ENCODE measurements around the gene CFAP73.

Gene CFAP73

GRCh38 chr12:113161415-113162016, 12.0 kb downstream of the CFAP73 start:
- no peak overlapping the region for H3K27ac ChIP-seq

DNA sequence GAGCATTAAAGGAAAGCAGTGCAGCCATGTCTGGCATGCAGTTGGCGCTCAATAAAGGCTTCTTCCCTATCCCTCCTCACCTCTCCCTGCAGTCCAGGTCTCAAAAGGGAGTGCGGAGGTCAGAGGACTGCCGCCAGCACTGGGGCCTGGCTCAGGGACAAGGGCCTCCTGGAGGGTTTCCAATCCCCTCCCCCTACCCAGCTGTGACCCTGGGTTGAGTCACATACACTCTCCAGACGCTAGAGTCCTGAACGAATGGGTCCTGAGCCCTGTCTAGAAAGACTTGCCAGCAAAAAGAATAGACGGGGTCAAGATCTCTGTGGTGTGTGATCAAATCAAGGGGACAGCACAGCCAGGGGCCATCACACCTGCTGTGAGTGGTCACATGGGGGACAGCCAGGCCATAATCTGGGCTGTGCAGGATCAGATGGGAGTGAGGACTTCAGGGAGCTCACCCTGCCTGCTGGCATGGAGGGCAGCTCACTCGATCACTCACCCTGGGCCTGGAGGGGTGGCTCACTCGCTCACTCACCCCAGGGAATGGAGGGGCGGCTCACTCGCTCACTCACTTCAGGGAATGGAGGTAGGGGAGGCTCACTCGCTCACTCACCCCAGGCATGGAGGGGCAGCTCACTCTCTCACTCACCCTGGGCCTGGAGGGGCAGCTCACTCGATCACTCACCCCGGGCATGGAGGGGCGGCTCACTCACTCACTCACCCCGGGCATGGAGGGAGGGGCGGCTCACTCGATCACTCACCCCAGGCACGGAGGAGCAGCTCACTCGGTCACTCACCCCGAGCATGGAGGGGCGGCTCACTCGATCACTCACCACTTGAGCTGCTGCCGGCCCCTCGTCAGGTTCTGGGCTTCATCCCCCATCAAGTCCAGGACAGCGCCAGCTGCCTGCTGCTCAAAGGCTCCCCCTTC, 12.8 kb downstream of the CFAP73 start:
- H2AFZ ChIP-seq = no peak overlapping the region
- no peak overlapping the region for H3K4me2 ChIP-seq (ENCODE audit: low read length)
- H3K4me3 ChIP-seq (ENCODE audit: low read depth, low read length) = no peak overlapping the region
- H3K9ac ChIP-seq = no peak overlapping the region
- no peaks in the 10 kb centered on the region for H3K27me3 ChIP-seq (ENCODE audit: control insufficient read depth, insufficient read depth, low read length)
- no peaks in the 10 kb centered on the region for H3K36me3 ChIP-seq (ENCODE audit: control insufficient read depth, insufficient read depth, low read length)
- no peak overlapping the region for H3K27ac ChIP-seq
- no peak for TF ChIP-seq CTCF (IDR thresholded peaks at IDR 0.05)
- H3K79me2 ChIP-seq = no peaks in the 10 kb centered on the region
- peaks cover under 1% of the 10 kb centered on the region for H3K4me1 ChIP-seq
- H3K9me3 ChIP-seq (ENCODE audit: control insufficient read depth, low read length) = no peaks in the 10 kb centered on the region

More at GRCh38 chr12:113161415-113162016, 12.0 kb downstream of the CFAP73 start:
- Histone ChIP-seq H3K36me3 (ENCODE audit: control insufficient read depth, insufficient read depth, low read length) (no peaks in the 10 kb centered on the region), H2AFZ (no peak overlapping the region), H3K9ac (no peak overlapping the region), H3K4me2 (ENCODE audit: low read length) (no peak overlapping the region), H3K27me3 (ENCODE audit: control insufficient read depth, insufficient read depth, low read length) (no peaks in the 10 kb centered on the region), H3K9me3 (ENCODE audit: control insufficient read depth, low read length) (no peaks in the 10 kb centered on the region), H3K79me2 (no peaks in the 10 kb centered on the region), H3K4me3 (ENCODE audit: low read depth, low read length) (no peak overlapping the region), H3K4me1 (no peaks in the 10 kb centered on the region)
- no peak for TF ChIP-seq CTCF (IDR thresholded peaks at IDR 0.05)

GRCh38 chr12:113163030-113163360, 13.5 kb downstream of the CFAP73 start:
- Histone ChIP-seq H3K4me1 (peaks cover 7% of the 10 kb centered on the region), H2AFZ (no peak overlapping the region), H3K79me2 (no peaks in the 10 kb centered on the region), H3K36me3 (ENCODE audit: control insufficient read depth, insufficient read depth, low read length) (no peaks in the 10 kb centered on the region), H3K9me3 (ENCODE audit: control insufficient read depth, low read length) (no peaks in the 10 kb centered on the region), H3K9ac (no peak overlapping the region), H3K27ac (no peak overlapping the region), H3K4me2 (ENCODE audit: low read length) (no peak overlapping the region), H3K27me3 (ENCODE audit: control insufficient read depth, insufficient read depth, low read length) (no peaks in the 10 kb centered on the region), H3K4me3 (ENCODE audit: low read depth, low read length) (no peak overlapping the region)
- TF ChIP-seq CTCF (IDR thresholded peaks at IDR 0.05) = no peak

- Histone ChIP-seq H2AFZ (no peak overlapping the region), H3K27me3 (ENCODE audit: control insufficient read depth, insufficient read depth, low read length) (no peaks in the 10 kb centered on the region), H3K36me3 (ENCODE audit: control insufficient read depth, insufficient read depth, low read length) (no peaks in the 10 kb centered on the region), H3K9me3 (ENCODE audit: control insufficient read depth, low read length) (no peaks in the 10 kb centered on the region), H3K4me3 (ENCODE audit: low read depth, low read length) (no peak overlapping the region), H3K9ac (no peak overlapping the region), H3K4me1 (peaks cover 14% of the 10 kb centered on the region), H3K4me2 (ENCODE audit: low read length) (no peak overlapping the region), H3K79me2 (no peaks in the 10 kb centered on the region), H3K27ac (no peak overlapping the region)
- TF ChIP-seq CTCF (IDR thresholded peaks at IDR 0.05) = no peak
Observed at GRCh38 chr12:113164014-113164413, 14.5 kb downstream of the CFAP73 start.

Data from parathyroid adenoma (tissue), 2 donors.